Measurements from ENCODE around the gene ANKRD12. TPM values are rescaled to one million over a fixed set of nuclear protein-coding genes. Genes with fewer than 3 reads are reported as not detected.

Gene ANKRD12
- total RNA-seq, 2 donors from 2014 or later: 22.3 to 32.3 TPM

DNA sequence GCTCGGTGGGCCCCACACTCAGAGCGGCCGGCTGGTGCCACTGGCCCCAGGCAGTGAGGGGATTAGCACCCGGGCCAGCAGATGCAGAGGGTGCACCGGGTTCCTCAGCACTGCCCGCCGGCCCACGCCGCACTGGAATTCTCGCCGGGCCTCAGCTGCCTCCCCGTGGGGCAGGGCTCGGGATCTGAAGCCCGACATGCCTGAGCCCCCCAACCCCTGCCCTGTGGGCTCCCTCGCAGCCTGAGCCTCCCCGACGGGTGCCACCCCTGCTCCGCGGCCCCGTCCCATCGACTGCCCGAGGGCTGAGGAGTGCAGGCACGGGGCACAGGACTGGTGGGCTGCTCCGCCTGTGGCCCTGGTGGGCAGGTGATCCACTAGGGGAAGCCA lies 160.4 kb downstream of the ANKRD12 start:
- Histone ChIP-seq H3K4me3 (no peak overlapping the region), H3K9me3 (peaks cover 0 to 19% of the 10 kb centered on the region in 2 donors), H3K27ac (no peak overlapping the region), H3K27me3 (no peaks in the 10 kb centered on the region), H3K36me3 (no peaks in the 10 kb centered on the region), H3K4me1 (no peaks in the 10 kb centered on the region)
- no peak for DNase-seq (ENCODE audit: low spot score)
- TF ChIP-seq, protein P1, sequence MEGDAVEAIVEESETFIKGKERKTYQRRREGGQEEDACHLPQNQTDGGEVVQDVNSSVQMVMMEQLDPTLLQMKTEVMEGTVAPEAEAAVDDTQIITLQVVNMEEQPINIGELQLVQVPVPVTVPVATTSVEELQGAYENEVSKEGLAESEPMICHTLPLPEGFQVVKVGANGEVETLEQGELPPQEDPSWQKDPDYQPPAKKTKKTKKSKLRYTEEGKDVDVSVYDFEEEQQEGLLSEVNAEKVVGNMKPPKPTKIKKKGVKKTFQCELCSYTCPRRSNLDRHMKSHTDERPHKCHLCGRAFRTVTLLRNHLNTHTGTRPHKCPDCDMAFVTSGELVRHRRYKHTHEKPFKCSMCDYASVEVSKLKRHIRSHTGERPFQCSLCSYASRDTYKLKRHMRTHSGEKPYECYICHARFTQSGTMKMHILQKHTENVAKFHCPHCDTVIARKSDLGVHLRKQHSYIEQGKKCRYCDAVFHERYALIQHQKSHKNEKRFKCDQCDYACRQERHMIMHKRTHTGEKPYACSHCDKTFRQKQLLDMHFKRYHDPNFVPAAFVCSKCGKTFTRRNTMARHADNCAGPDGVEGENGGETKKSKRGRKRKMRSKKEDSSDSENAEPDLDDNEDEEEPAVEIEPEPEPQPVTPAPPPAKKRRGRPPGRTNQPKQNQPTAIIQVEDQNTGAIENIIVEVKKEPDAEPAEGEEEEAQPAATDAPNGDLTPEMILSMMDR (IDR thresholded peaks at IDR 0.05): no peak

DNA sequence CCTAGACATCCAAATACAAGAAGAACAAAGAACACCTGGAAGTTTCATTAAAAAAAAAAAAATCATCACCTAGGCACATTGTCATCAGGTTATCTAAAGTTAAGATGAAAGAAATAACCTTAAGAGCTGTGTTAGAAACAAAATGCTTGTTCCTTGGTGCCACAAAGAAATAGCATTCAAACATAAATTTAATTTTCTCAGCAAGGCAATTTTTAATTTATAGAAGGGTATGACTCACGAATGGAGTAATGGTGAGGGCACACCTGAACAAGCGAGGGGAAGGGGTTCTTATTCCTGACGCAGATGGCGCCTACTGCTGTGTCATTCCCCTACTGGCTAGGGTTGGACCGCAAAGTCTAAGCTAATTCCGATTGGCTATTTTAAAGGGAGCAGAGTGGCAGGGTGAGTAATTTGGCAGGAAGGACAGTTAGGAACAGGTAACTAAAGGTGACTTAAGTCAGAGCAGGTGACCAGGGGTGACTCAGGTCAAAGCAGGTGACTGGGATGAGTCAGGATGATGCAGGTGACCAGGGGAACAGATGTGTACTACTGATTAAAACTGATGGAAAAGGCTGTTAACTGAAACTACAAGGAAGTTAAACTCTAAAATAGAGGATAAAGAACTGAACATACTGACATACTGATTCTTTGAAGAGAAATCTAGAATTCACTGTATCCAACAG lies 167.9 kb downstream of the ANKRD12 start:
- H3K36me3 ChIP-seq: no peaks in the 10 kb centered on the region

DNA sequence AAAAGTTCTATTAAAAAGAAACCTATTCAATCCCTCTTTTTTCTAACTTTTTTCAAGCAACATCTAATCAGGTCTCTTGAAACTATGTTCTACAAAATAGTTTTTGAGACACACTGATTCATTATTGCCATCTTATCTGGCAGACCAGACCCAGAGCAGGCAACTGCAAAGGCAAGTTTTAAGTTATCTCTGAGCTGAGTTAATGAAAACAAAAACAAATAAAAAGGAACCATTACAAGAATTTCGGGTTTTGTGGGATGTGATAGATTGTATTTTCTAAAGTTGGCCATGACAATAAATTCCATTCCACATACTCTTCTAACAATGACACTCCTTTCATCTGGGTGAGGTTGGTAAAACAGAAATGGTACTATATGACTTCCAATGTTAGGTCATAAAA lies 182.8 kb downstream of the ANKRD12 start:
- Histone ChIP-seq H3K36me3 (no peaks in the 10 kb centered on the region), H3K4me3 (no peak overlapping the region), H3K4me1 (no peaks in the 10 kb centered on the region), H3K27me3 (no peaks in the 10 kb centered on the region), H3K9me3 (no peaks in the 10 kb centered on the region), H3K27ac (no peak overlapping the region)
- TF ChIP-seq, protein P1 (IDR thresholded peaks at IDR 0.05): no peak
- DNase-seq (ENCODE audit: low spot score): no peak

More for the DNA sequence above, 167.9 kb downstream of the ANKRD12 start:
- H3K4me1 ChIP-seq: no peaks in the 10 kb centered on the region
- no peaks in the 10 kb centered on the region for H3K27me3 ChIP-seq
- DNase-seq (ENCODE audit: low spot score): no peak
- TF ChIP-seq, protein P1 (IDR thresholded peaks at IDR 0.05): no peak
- no peak overlapping the region for H3K27ac ChIP-seq
- H3K4me3 ChIP-seq: no peak overlapping the region
- H3K9me3 ChIP-seq: no peaks in the 10 kb centered on the region

DNA sequence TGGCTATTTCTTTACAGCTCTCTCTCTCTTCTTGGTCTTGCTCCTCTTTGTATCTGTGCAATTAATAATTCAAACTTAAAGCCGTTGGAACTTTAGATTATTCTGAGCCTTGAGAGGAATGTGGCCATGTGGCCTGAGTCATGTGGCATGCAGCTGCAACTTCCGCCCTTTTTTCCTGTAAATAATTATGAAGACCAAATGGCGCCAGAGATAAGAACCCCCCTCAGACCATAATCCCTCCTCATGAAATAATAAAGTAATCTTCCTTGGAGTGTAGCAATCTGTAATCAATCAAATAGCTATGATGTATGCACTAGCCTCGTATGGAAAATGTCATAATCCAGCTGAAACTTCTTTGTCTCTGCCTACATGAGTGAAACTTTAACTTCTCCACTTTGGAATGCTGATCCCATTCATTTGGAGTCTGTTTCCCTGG lies 184.5 kb downstream of the ANKRD12 start:
- TF ChIP-seq, protein P1 (IDR thresholded peaks at IDR 0.05): no peak
- no peaks in the 10 kb centered on the region for H3K27me3 ChIP-seq
- H3K27ac ChIP-seq: no peak overlapping the region
- H3K4me1 ChIP-seq: no peaks in the 10 kb centered on the region
- no peak for DNase-seq (ENCODE audit: low spot score)
- no peaks in the 10 kb centered on the region for H3K9me3 ChIP-seq
- no peak overlapping the region for H3K4me3 ChIP-seq
- H3K36me3 ChIP-seq: no peaks in the 10 kb centered on the region

DNA sequence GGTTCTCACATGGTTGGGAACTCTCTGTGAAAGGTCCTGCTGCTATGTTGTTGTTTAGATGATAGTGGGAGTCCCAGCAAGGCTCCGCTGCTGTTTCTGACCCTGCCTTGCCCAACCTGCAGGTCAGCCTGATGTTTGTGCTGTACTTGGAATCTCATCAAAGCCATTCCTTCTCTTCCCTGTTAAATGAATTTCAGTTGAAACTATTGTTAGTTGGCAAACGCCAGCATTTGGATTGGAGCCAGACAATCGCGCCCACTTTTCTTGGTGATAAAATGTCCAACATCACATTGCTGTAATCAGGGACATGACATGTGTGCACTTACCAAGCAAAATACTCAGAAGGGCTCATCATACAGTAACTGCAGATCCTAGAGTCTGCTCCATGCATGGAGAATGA lies 185.2 kb downstream of the ANKRD12 start:
- Histone ChIP-seq H3K4me1 (no peaks in the 10 kb centered on the region), H3K36me3 (no peaks in the 10 kb centered on the region), H3K9me3 (no peaks in the 10 kb centered on the region), H3K27ac (no peak overlapping the region), H3K27me3 (no peaks in the 10 kb centered on the region), H3K4me3 (no peak overlapping the region)
- DNase-seq (ENCODE audit: low spot score): no peak
- TF ChIP-seq, protein P1 (IDR thresholded peaks at IDR 0.05): no peak

DNA sequence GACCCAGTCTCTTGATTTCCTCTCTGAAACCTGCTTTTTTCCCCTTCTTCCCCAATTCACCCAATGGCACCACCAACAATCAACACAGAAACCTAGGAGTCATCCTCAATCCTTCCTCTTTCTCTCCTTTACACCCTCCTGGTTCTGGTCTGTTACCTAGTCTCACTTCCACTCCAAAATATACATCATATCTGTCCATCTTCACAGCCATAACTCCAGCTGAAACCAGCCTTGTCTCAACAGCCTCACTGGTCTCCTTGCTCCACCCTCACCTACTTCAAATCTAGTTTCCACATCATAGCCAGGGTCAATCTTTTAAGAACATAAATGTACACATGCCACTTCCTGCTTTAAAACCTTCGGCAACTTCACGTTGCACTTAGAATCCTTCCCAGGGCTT lies 186.2 kb downstream of the ANKRD12 start:
- H3K27ac ChIP-seq: no peak overlapping the region
- H3K27me3 ChIP-seq: no peaks in the 10 kb centered on the region
- H3K4me3 ChIP-seq: no peak overlapping the region
- TF ChIP-seq, protein P1 (IDR thresholded peaks at IDR 0.05): no peak
- DNase-seq (ENCODE audit: low spot score): no peak
- H3K36me3 ChIP-seq: no peaks in the 10 kb centered on the region
- H3K4me1 ChIP-seq: no peaks in the 10 kb centered on the region
- H3K9me3 ChIP-seq: no peaks in the 10 kb centered on the region

Data from right atrium auricular region (tissue), 2 donors.